SK-N-SH (cell line): ENCODE data around the gene FRAS1. TPM values are rescaled to one million over a fixed set of nuclear protein-coding genes. Genes with fewer than 3 reads are reported as not detected.

Experiments
- CTCF ChIA-PET: fragments of 300-600, 350-600 bp; formaldehyde crosslinking; extraction: SDS; loops from one replicate; lab custom pipeline; 2021; lab: Yijun Ruan, JAX
- POLR2A ChIA-PET: fragments of 350-600 bp; sonication (Branson Sonifier 250); formaldehyde crosslinking; extraction: SDS; loops from one replicate; lab custom pipeline; 2020; ENCODE audit warnings: antibody characterized with exemption, inconsistent platforms; lab: Yijun Ruan, JAX
- DNase-seq: peaks from one replicate; pipeline ENCODE4 v3.0.0; 2012
- H2AFZ ChIP-seq: fragments of 200-600 bp; sonication (generic); 2 replicates; pipeline ENCODE4 v1.8.1; 2016; ENCODE audit warnings: antibody characterized with exemption, mild to moderate bottlenecking, low read depth
- H3F3A ChIP-seq: fragments of 200-600 bp; sonication (generic); replicated peaks from 2 replicates; pipeline ENCODE3; 2016; ENCODE audit warnings: antibody characterized with exemption, mild to moderate bottlenecking; ENCODE audit not compliant: insufficient read depth
- H3K27ac ChIP-seq, 2 experiments: fragments of 200-500 bp in 1 of 2; fragments of 200-600 bp in 1 of 2; sonication (Bioruptor generic) in 1 of 2; sonication (generic), shearing (Covaris generic) in 1 of 2; 2 replicates each; pipeline versions ENCODE4 v1.5.1 to v1.6.1; 2014 to 2016; ENCODE audit warnings: low read depth in 2 of 2, inconsistent platforms in 1 of 2, low read length in 1 of 2, mild to moderate bottlenecking in 1 of 2, mixed read lengths in 1 of 2
- H3K27me3 ChIP-seq: fragments of 200-600 bp; sonication (generic), shearing (Covaris generic); 2 replicates; pipeline ENCODE4 v1.6.1; 2016; ENCODE audit warnings: mixed run types; ENCODE audit not compliant: insufficient read depth
- H3K36me3 ChIP-seq, 2 experiments: fragments of 200-500 bp in 1 of 2; fragments of 200-600 bp in 1 of 2; sonication (Bioruptor generic) in 1 of 2; sonication (generic) in 1 of 2; replicated peaks in 1 of 2; 2 replicates each; pipeline versions ENCODE3 to v1.5.1; 2014 to 2016; ENCODE audit warnings: low read length in 1 of 2, mild to moderate bottlenecking in 1 of 2; ENCODE audit not compliant: insufficient read depth in 2 of 2, control insufficient read depth in 1 of 2
- H3K4me1 ChIP-seq, 2 experiments: fragments of 200-500 bp in 1 of 2; fragments of 200-600 bp in 1 of 2; sonication (Bioruptor generic) in 1 of 2; sonication (generic), shearing (Covaris generic) in 1 of 2; 2 replicates each; pipeline versions ENCODE4 v1.5.1 to v1.6.1; 2014 to 2016; ENCODE audit warnings: low read depth in 1 of 2, low read length in 1 of 2, mixed run types in 1 of 2; ENCODE audit not compliant: insufficient read depth in 2 of 2, control insufficient read depth in 1 of 2
- H3K4me2 ChIP-seq: fragments of 200-600 bp; sonication (generic), shearing (Covaris generic); 2 replicates; pipeline ENCODE4 v1.6.1; 2017; ENCODE audit warnings: mixed run types
- H3K4me3 ChIP-seq, 2 experiments: fragments of 200-500 bp in 1 of 2; fragments of 200-600 bp in 1 of 2; sonication (Bioruptor generic) in 1 of 2; sonication (generic), shearing (Covaris generic) in 1 of 2; 2 replicates each; pipeline versions ENCODE4 v1.5.1 to v1.8.1; 2014 to 2016; ENCODE audit warnings: low read depth in 2 of 2, inconsistent platforms in 1 of 2, low read length in 1 of 2, mild to moderate bottlenecking in 1 of 2, mixed read lengths in 1 of 2, moderate library complexity in 1 of 2
- H3K79me2 ChIP-seq: fragments of 200-600 bp; sonication (generic); 2 replicates; pipeline ENCODE4 v1.8.1; 2017; ENCODE audit warnings: mild to moderate bottlenecking; ENCODE audit not compliant: insufficient read depth
- H3K9ac ChIP-seq: fragments of 200-600 bp; sonication (generic); 2 replicates; pipeline ENCODE4 v1.6.1; 2017; ENCODE audit warnings: mixed run types
- H3K9me2 ChIP-seq: fragments of 200-600 bp; sonication (generic); 2 replicates; pipeline ENCODE4 v1.6.1; 2017; ENCODE audit warnings: mixed run types
- H3K9me3 ChIP-seq: fragments of 200-600 bp; sonication (generic); 2 replicates; pipeline ENCODE4 v1.6.1; 2017; ENCODE audit warnings: mixed run types, mild to moderate bottlenecking, moderate library complexity
- H4K20me1 ChIP-seq: fragments of 200-600 bp; sonication (generic); 2 replicates; pipeline ENCODE4 v1.6.1; 2017; ENCODE audit warnings: mild to moderate bottlenecking, mixed run types; ENCODE audit not compliant: insufficient read depth
- CTCF ChIP-seq: fragments of 200-600 bp; sonication (generic); IDR thresholded peaks from 2 replicates; pipeline ENCODE4 v1.6.1; 2017; ENCODE audit warnings: antibody characterized with exemption, mild to moderate bottlenecking, moderate library complexity
- EP300 ChIP-seq, 2 experiments: IDR thresholded peaks; 2 replicates each; pipeline versions ENCODE4 v1.4.0 to v1.6.1; 2012; ENCODE audit warnings: borderline replicate concordance in 1 of 2, low read depth in 1 of 2, low read length in 1 of 2
- FOSL2 ChIP-seq: IDR thresholded peaks from 2 replicates; pipeline ENCODE4 v1.4.0; 2012; ENCODE audit warnings: low read depth, mild to moderate bottlenecking, moderate library complexity, borderline replicate concordance
- FOXM1 ChIP-seq: IDR thresholded peaks from 2 replicates; pipeline ENCODE4 v1.4.0; 2012; ENCODE audit warnings: low read depth, mild to moderate bottlenecking
- GATA2 ChIP-seq: sonication (generic); formaldehyde crosslinking; IDR thresholded peaks from 2 replicates; pipeline ENCODE4 v1.5.0; 2020; ENCODE audit warnings: mild to moderate bottlenecking, missing genetic modification reagents
- PBX3 ChIP-seq: IDR thresholded peaks from 2 replicates; pipeline ENCODE4; 2012
- RAD21 ChIP-seq: IDR thresholded peaks from 2 replicates; pipeline ENCODE4 v1.6.1; 2012; ENCODE audit warnings: mild to moderate bottlenecking, low read length
- REST ChIP-seq: IDR thresholded peaks from 2 replicates; pipeline ENCODE4 v1.6.1; 2012; ENCODE audit warnings: mild to moderate bottlenecking, low read depth, low read length, moderate library complexity
- SMC3 ChIP-seq: IDR thresholded peaks from 2 replicates; pipeline ENCODE4 v1.6.1; 2012; ENCODE audit warnings: low read depth, low read length, improper control_type of control experiment
- YY1 ChIP-seq: IDR thresholded peaks from 2 replicates; pipeline ENCODE4 v1.4.0; 2012; ENCODE audit warnings: low read depth, mild to moderate bottlenecking
- WGBS: methylation state at CpG from one replicate; pipeline ENCODE4 v1.1.6; 2017; ENCODE audit warnings: low lambda C conversion rate; 5-methylcytosine and 5-hydroxymethylcytosine counted together
- polyA plus RNA-seq, 3 experiments: library from polyadenylated mRNA; depleted of rRNA; stranded (reverse); fragments of >200 nt; gene quantifications; 2 replicates each; pipeline ENCODE4 v1.2.3, GENCODE V29; 2012

Gene FRAS1
- polyA plus RNA-seq, 1 of the 3 experiments (the other 2 are of a cell fraction), result 8.3 TPM

- Histone ChIP-seq H3K9ac (no peak overlapping the region), H3K79me2 (no peaks in the 10 kb centered on the region), H3K27ac (no peak overlapping the region), H3F3A (peaks cover 3% of the 10 kb centered on the region), H3K36me3 (no peaks in the 10 kb centered on the region), H3K4me1 (peaks cover 0 to 3% of the 10 kb centered on the region in 2 experiments; a peak in 2 of 4 replicates), H3K4me3 (no peak overlapping the region), H3K27me3 (no peaks in the 10 kb centered on the region), H3K4me2 (no peak overlapping the region), H2AFZ (no peak overlapping the region), H4K20me1 (no peaks in the 10 kb centered on the region), H3K9me2 (no peaks in the 10 kb centered on the region), H3K9me3 (no peaks in the 10 kb centered on the region)
- WGBS, result 93% methylated on average over 4 of the region's 4 CpGs
- TF ChIP-seq EP300 (IDR thresholded peaks at IDR 0.05; ENCODE audit: borderline replicate concordance in 1 of 2, low read depth in 1 of 2, low read length in 1 of 2) (no peak), YY1 (no peak), FOXM1 (no peak), GATA2 (CRISPR knock-in tag) (no peak), CTCF (no peak), REST (no peak), RAD21 (no peak), PBX3 (no peak), FOSL2 (no peak)
- CTCF ChIA-PET, result interaction anchor here (1.3 to 2.1 kb wide), 2 partner anchors 13 to 39 kb away, joined by 4 to 5 read pairs; no protein-coding TSS in a partner anchor
- POLR2A ChIA-PET, result no interaction called here
- DNase-seq, result no peak
Measured at GRCh38 chr4:78020677-78021076, 36.4 kb upstream of the FRAS1 start.

- Histone ChIP-seq H3K9me3 (no peaks in the 10 kb centered on the region), H3K27me3 (no peaks in the 10 kb centered on the region), H3K4me1 (peaks cover 0 to 3% of the 10 kb centered on the region in 2 experiments; a peak in 2 of 4 replicates), H2AFZ (no peak overlapping the region), H3K79me2 (no peaks in the 10 kb centered on the region), H4K20me1 (no peaks in the 10 kb centered on the region), H3F3A (peaks cover 3% of the 10 kb centered on the region), H3K36me3 (no peaks in the 10 kb centered on the region), H3K9me2 (no peaks in the 10 kb centered on the region), H3K4me2 (no peak overlapping the region), H3K4me3 (no peak overlapping the region), H3K9ac (no peak overlapping the region), H3K27ac (no peak overlapping the region)
- TF ChIP-seq SMC3, result no peak
- TF ChIP-seq RAD21, result peak; percentile 5; the same call in 1 of the 2 replicates
- WGBS, result 76% methylated on average over 2 of the region's 2 CpGs
- CTCF ChIA-PET, result interaction anchor here (1.1 kb wide), 1 partner anchor 28 kb away, joined by 4 read pairs; no protein-coding TSS in a partner anchor
- DNase-seq, result peak; percentile 13
- POLR2A ChIA-PET, result no interaction called here
Measured at GRCh38 chr4:78022517-78022916, 34.6 kb upstream of the FRAS1 start.
